ENCODE data around the gene TMEM184C. TPM values are rescaled to one million over a fixed set of nuclear protein-coding genes. Genes with fewer than 3 reads are reported as not detected.

Gene TMEM184C
- total and polyA plus RNA-seq, 2 of the 8 experiments (the other 6 are each of a cell fraction or from before 2014, with no cell fraction given), result 11.1 to 42.4 TPM

DNA sequence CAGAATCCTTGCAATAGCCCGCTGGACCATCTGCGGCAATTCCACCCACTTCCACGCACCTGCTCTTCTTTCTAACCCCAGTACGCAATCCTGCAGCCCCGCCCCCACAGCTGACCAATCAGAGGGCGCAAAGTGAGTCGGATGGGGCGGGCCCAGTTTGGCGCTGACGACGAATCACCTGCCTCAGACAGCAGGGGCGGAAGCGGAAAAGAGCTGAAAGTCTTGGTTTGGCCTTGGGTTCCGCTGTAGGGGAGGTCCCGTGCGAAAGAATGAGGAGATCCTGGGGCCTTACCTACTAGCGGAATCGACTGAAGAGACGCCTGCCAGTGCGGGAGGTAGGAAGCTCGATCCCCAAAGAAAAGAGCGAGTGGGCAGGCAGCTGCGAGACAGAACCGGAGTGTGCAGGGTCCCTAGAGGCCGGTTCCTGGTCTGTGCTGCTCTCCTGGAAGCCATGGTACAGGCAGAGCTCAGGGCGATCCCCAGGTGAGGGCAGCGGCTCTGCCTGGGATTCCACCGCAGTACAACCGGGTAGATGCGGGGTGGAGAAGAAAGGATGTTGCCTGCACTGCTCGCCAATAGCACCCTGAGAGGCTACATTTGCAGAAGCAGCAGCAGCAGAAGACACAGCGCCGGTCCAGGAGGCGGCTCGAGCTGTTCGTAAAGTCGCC lies at the start of gene TMEM184C (continued):
- TF ChIP-seq CHD7 (IDR thresholded peaks at IDR 0.05; ENCODE audit: insufficient replicate concordance, low read length) (no peak), BACH1 (IDR thresholded peaks at IDR 0.05; ENCODE audit: low read length) (no peak), PHF8 (conservative IDR thresholded peaks at IDR 0.05; ENCODE audit: low read depth, low read length) (peak; percentile 80), MAX (IDR thresholded peaks at IDR 0.05) (no peak; the same call in 1 of the 2 replicates), SP2 (IDR thresholded peaks at IDR 0.05; ENCODE audit: low read length) (peak; percentile 34; the same call in 1 of the 2 replicates), RNF2 (IDR thresholded peaks at IDR 0.05; ENCODE audit: borderline replicate concordance, low read depth, low read length, missing control alignments, poor library complexity, severe bottlenecking) (no peak), EP300 (IDR thresholded peaks at IDR 0.05; ENCODE audit: borderline replicate concordance in 1 of 2, low read depth in 2 of 2, low read length in 2 of 2) (no peak), TAF1 (IDR thresholded peaks at IDR 0.05; ENCODE audit: low read depth, low read length) (peak; percentile 76), BRCA1 (IDR thresholded peaks at IDR 0.05; ENCODE audit: low read depth, low read length) (no peak), ASH2L (IDR thresholded peaks at IDR 0.05; ENCODE audit: low read length) (peak; percentile 93)

All from H1 (cell line).